ENCODE data around the gene ABHD3.
A peak's percentile ranks its signal among the peaks of the same experiment; 100 is the strongest.
"Not testable (repeated sequence)": the region's sequence is repeated elsewhere in the genome, so short reads cannot be mapped to it uniquely, and the experiment has no call there.

The ABHD3 gene

DNA sequence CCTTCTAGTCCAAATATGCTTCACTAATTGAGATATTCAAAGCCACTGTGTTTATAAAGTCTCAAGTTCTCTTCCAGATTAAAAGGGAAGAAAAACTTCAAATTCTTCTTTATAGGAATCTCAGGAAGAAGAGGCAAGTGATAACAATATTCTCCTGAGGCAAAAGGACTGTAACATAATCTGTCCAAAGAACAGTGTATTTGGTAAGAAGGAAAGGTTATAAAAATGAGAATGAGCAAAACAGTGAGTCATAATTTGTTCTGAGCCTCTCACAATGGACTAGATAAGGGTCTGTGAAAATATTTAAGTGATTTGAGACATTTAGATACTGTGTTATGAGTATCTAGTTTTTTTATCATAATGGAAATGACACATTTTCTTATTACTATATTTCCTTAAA is 48.2 kb downstream of the ABHD3 start:
- Histone ChIP-seq H2BK15ac (replicated peaks; ENCODE audit: low read depth) (no peak overlapping the region), H3K4me2 (ENCODE audit: low read length) (no peak overlapping the region), H2BK5ac (ENCODE audit: low read length) (no peak overlapping the region), H3K4me3 (ENCODE audit: low read length) (no peak overlapping the region), H3K27ac (ENCODE audit: low read depth, low read length) (no peak overlapping the region), H2AK5ac (ENCODE audit: low read length) (no peak overlapping the region), H2BK120ac (ENCODE audit: low read depth, low read length) (no peak overlapping the region), H3K4ac (ENCODE audit: low read depth, low read length) (no peak overlapping the region), H3K4me1 (ENCODE audit: control insufficient read depth, low read depth, low read length) (no peaks in the 10 kb centered on the region), H3K9ac (ENCODE audit: low read length) (no peak overlapping the region), H3K23ac (ENCODE audit: low read length) (no peak overlapping the region), H3K36me3 (ENCODE audit: control insufficient read depth, insufficient read depth, low read length) (no peaks in the 10 kb centered on the region), H3K79me2 (ENCODE audit: control insufficient read depth, insufficient read depth, low read length) (no peaks in the 10 kb centered on the region), H4K8ac (ENCODE audit: low read depth, low read length) (no peak overlapping the region), H4K5ac (ENCODE audit: low read length) (no peak overlapping the region), H3K27me3 (ENCODE audit: insufficient read depth, low read length, poor library complexity) (no peaks in the 10 kb centered on the region), H3K79me1 (ENCODE audit: low read length) (no peaks in the 10 kb centered on the region), H3K56ac (ENCODE audit: low read length) (no peak overlapping the region), H3K18ac (ENCODE audit: low read length) (no peak overlapping the region)
- DNase-seq = no peak

DNA sequence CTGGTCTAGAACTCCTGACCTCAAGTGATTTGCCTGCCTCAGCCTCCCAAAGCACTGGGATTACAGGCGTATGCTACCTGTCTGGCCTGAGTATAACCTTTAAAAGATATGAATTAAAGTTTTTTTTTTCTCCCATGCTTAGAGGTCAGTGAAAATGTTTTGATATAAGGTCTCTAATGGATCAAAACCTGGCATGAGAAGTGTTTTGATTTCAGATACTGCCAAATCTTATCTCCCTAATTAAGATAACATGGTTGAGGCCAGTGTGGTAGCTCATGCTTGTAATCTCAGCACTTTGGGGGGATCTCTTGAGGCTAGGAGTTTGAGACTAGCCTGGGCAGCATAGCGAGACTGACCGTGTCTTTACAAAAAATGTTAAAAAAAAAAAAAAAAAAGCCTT is 51.2 kb downstream of the ABHD3 start:
- H3K56ac ChIP-seq (ENCODE audit: low read length) = no peak overlapping the region
- H3K4me2 ChIP-seq (ENCODE audit: low read length) = no peak overlapping the region
- no peak overlapping the region for H3K4me3 ChIP-seq (ENCODE audit: low read length)
- no peaks in the 10 kb centered on the region for H3K4me1 ChIP-seq (ENCODE audit: control insufficient read depth, low read depth, low read length)
- H3K79me1 ChIP-seq (ENCODE audit: low read length) = no peaks in the 10 kb centered on the region
- no peak overlapping the region for H3K23ac ChIP-seq (ENCODE audit: low read length)
- no peak overlapping the region for H3K9ac ChIP-seq (ENCODE audit: low read length)
- no peak overlapping the region for H2BK5ac ChIP-seq (ENCODE audit: low read length)
- H4K8ac ChIP-seq (ENCODE audit: low read depth, low read length) = no peak overlapping the region
- H3K36me3 ChIP-seq (ENCODE audit: control insufficient read depth, insufficient read depth, low read length) = no peaks in the 10 kb centered on the region
- H3K27me3 ChIP-seq (ENCODE audit: insufficient read depth, low read length, poor library complexity) = no peaks in the 10 kb centered on the region
- H3K27ac ChIP-seq (ENCODE audit: low read depth, low read length) = no peak overlapping the region
- no peak overlapping the region for H2BK120ac ChIP-seq (ENCODE audit: low read depth, low read length)
- no peak overlapping the region for H2BK15ac ChIP-seq (replicated peaks; ENCODE audit: low read depth)
- no peaks in the 10 kb centered on the region for H3K79me2 ChIP-seq (ENCODE audit: control insufficient read depth, insufficient read depth, low read length)
- H3K18ac ChIP-seq (ENCODE audit: low read length) = no peak overlapping the region
- H3K4ac ChIP-seq (ENCODE audit: low read depth, low read length) = no peak overlapping the region
- no peak overlapping the region for H4K5ac ChIP-seq (ENCODE audit: low read length)
- DNase-seq = peak; percentile 15
- WGBS (ENCODE audit: extremely low coverage, insufficient coverage, low lambda C conversion rate) = no CpG with 5 or more reads among the region's 3 CpGs
- H2AK5ac ChIP-seq (ENCODE audit: low read length) = no peak overlapping the region

DNA sequence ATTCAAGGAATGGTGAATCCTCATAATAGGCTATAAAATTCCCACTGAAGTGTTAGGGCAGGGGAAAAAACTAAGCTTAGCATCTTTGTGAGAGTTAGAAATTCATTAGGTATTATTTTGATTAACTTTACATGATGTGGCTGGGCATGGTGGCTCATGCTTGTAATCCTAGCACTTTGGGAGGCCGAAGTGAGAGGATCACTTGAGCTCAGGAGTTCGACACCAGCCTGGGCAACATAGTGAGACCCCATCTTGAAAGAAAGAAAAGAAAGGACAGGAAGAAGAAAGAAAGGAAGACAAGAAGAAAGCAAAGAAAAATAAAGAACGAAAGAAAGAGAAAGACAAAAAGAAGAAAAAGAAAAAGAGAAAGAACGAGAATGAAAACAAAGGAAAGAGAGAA is 52.5 kb downstream of the ABHD3 start:
- H4K8ac ChIP-seq (ENCODE audit: low read depth, low read length) = no peak overlapping the region
- no peak overlapping the region for H2BK5ac ChIP-seq (ENCODE audit: low read length)
- H3K79me2 ChIP-seq (ENCODE audit: control insufficient read depth, insufficient read depth, low read length) = no peaks in the 10 kb centered on the region
- no peak overlapping the region for H3K18ac ChIP-seq (ENCODE audit: low read length)
- H3K4me1 ChIP-seq (ENCODE audit: control insufficient read depth, low read depth, low read length) = no peaks in the 10 kb centered on the region
- no peak overlapping the region for H3K56ac ChIP-seq (ENCODE audit: low read length)
- H3K23ac ChIP-seq (ENCODE audit: low read length) = no peak overlapping the region
- no peak overlapping the region for H2AK5ac ChIP-seq (ENCODE audit: low read length)
- no peak overlapping the region for H3K4me3 ChIP-seq (ENCODE audit: low read length)
- H3K9ac ChIP-seq (ENCODE audit: low read length) = no peak overlapping the region
- H2BK15ac ChIP-seq (replicated peaks; ENCODE audit: low read depth) = no peak overlapping the region
- H4K5ac ChIP-seq (ENCODE audit: low read length) = no peak overlapping the region
- DNase-seq = no peak
- whole genome bisulfite sequencing (ENCODE audit: extremely low coverage, insufficient coverage, low lambda C conversion rate) = no CpG with 5 or more reads among the region's 4 CpGs
- no peak overlapping the region for H3K27ac ChIP-seq (ENCODE audit: low read depth, low read length)
- H2BK120ac ChIP-seq (ENCODE audit: low read depth, low read length) = no peak overlapping the region
- H3K4ac ChIP-seq (ENCODE audit: low read depth, low read length) = no peak overlapping the region
- no peaks in the 10 kb centered on the region for H3K36me3 ChIP-seq (ENCODE audit: control insufficient read depth, insufficient read depth, low read length)
- H3K79me1 ChIP-seq (ENCODE audit: low read length) = no peaks in the 10 kb centered on the region
- no peak overlapping the region for H3K4me2 ChIP-seq (ENCODE audit: low read length)
- H3K27me3 ChIP-seq (ENCODE audit: insufficient read depth, low read length, poor library complexity) = no peaks in the 10 kb centered on the region

DNA sequence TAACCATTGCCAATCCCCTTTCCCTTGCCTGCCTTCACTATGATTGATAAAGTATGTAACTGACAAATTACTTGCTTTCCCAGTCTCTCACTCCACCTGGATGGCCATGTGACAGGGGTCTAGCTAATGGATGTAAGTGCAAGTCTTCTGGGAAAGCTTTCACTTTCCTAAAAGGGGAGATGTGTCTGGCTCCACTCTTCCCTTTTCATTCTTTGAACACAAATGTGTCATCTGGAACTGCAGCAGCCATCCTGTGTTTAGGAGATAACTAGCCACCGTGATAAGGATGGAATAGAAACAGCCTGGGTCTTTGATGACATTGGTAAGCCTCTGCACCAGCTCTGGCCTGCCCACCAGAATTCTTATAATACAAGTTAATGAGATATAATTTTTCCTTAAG is 54.3 kb downstream of the ABHD3 start:
- WGBS (ENCODE audit: extremely low coverage, insufficient coverage, low lambda C conversion rate) = no CpG with 5 or more reads among the region's 1 CpG
- no peak overlapping the region for H3K23ac ChIP-seq (ENCODE audit: low read length)
- no peaks in the 10 kb centered on the region for H3K79me2 ChIP-seq (ENCODE audit: control insufficient read depth, insufficient read depth, low read length)
- no peak overlapping the region for H2BK15ac ChIP-seq (replicated peaks; ENCODE audit: low read depth)
- no peak overlapping the region for H3K56ac ChIP-seq (ENCODE audit: low read length)
- H3K27me3 ChIP-seq (ENCODE audit: insufficient read depth, low read length, poor library complexity) = no peaks in the 10 kb centered on the region
- no peak overlapping the region for H2BK5ac ChIP-seq (ENCODE audit: low read length)
- no peaks in the 10 kb centered on the region for H3K4me1 ChIP-seq (ENCODE audit: control insufficient read depth, low read depth, low read length)
- no peak overlapping the region for H3K27ac ChIP-seq (ENCODE audit: low read depth, low read length)
- no peak overlapping the region for H3K4ac ChIP-seq (ENCODE audit: low read depth, low read length)
- no peak overlapping the region for H2AK5ac ChIP-seq (ENCODE audit: low read length)
- H3K36me3 ChIP-seq (ENCODE audit: control insufficient read depth, insufficient read depth, low read length) = no peaks in the 10 kb centered on the region
- no peak overlapping the region for H3K9ac ChIP-seq (ENCODE audit: low read length)
- H3K18ac ChIP-seq (ENCODE audit: low read length) = no peak overlapping the region
- H3K4me2 ChIP-seq (ENCODE audit: low read length) = no peak overlapping the region
- H3K4me3 ChIP-seq (ENCODE audit: low read length) = no peak overlapping the region
- no peak overlapping the region for H4K5ac ChIP-seq (ENCODE audit: low read length)
- no peak overlapping the region for H2BK120ac ChIP-seq (ENCODE audit: low read depth, low read length)
- no peaks in the 10 kb centered on the region for H3K79me1 ChIP-seq (ENCODE audit: low read length)
- DNase-seq = no peak
- H4K8ac ChIP-seq (ENCODE audit: low read depth, low read length) = no peak overlapping the region

DNA sequence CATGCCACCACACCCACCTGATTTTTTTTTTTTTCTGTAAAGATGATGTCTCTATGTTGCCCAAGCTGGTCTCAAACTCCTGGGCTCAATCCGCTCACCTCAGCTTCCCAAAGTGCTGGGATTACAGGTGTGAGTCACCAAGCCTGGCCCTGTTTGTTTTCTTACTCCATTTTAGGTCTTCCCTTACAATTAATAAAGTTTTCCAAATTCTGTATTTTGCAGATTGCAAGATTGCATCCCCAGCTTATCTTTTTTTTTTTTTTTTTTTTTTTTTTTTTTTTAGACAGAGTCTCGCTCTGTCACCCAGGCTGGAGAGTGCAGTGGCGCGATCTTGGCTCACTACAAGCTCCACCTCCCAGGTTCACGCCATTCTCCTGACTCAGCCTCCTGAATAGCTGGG is 64.2 kb downstream of the ABHD3 start:
- WGBS (ENCODE audit: extremely low coverage, insufficient coverage, low lambda C conversion rate) = no CpG with 5 or more reads among the region's 5 CpGs
- not testable (repeated sequence) for H3K9ac ChIP-seq (ENCODE audit: low read length); H3K79me1 ChIP-seq (ENCODE audit: low read length); H2BK15ac ChIP-seq (replicated peaks; ENCODE audit: low read depth); H4K5ac ChIP-seq (ENCODE audit: low read length); H3K4me3 ChIP-seq (ENCODE audit: low read length); H3K27ac ChIP-seq (ENCODE audit: low read depth, low read length); H3K23ac ChIP-seq (ENCODE audit: low read length); H3K79me2 ChIP-seq (ENCODE audit: control insufficient read depth, insufficient read depth, low read length); H3K56ac ChIP-seq (ENCODE audit: low read length); H3K18ac ChIP-seq (ENCODE audit: low read length); H3K36me3 ChIP-seq (ENCODE audit: control insufficient read depth, insufficient read depth, low read length); H3K4me2 ChIP-seq (ENCODE audit: low read length); H3K4me1 ChIP-seq (ENCODE audit: control insufficient read depth, low read depth, low read length); H2BK5ac ChIP-seq (ENCODE audit: low read length); H2BK120ac ChIP-seq (ENCODE audit: low read depth, low read length); H4K8ac ChIP-seq (ENCODE audit: low read depth, low read length); H3K4ac ChIP-seq (ENCODE audit: low read depth, low read length); DNase-seq; H2AK5ac ChIP-seq (ENCODE audit: low read length); H3K27me3 ChIP-seq (ENCODE audit: insufficient read depth, low read length, poor library complexity)

DNA sequence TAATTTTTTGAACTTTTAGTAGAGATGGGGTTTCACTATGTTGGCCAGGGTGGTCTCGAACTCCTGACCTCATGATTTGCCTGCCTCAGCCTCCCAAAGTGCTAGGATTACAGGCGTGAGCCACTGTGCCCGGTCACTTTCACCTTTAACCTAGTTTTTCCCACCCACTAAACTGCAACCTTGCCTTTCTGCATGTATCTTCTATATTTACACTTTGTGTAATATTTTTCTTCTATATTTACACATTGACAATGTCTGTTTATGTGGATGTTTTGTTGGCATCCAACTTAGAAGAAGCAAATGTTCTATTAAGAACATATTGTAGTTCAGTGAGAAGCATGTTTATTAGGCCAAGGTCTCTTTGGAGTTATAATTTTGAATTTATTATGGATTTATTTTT is 65.8 kb downstream of the ABHD3 start:
- Histone ChIP-seq H3K4ac (ENCODE audit: low read depth, low read length) (no peak overlapping the region), H3K4me1 (ENCODE audit: control insufficient read depth, low read depth, low read length) (no peaks in the 10 kb centered on the region), H4K8ac (ENCODE audit: low read depth, low read length) (no peak overlapping the region), H2AK5ac (ENCODE audit: low read length) (no peak overlapping the region), H2BK15ac (replicated peaks; ENCODE audit: low read depth) (no peak overlapping the region), H3K79me2 (ENCODE audit: control insufficient read depth, insufficient read depth, low read length) (no peaks in the 10 kb centered on the region), H3K36me3 (ENCODE audit: control insufficient read depth, insufficient read depth, low read length) (peaks cover 2% of the 10 kb centered on the region), H4K5ac (ENCODE audit: low read length) (no peak overlapping the region), H2BK5ac (ENCODE audit: low read length) (no peak overlapping the region), H3K23ac (ENCODE audit: low read length) (no peak overlapping the region), H3K27me3 (ENCODE audit: insufficient read depth, low read length, poor library complexity) (no peaks in the 10 kb centered on the region), H3K18ac (ENCODE audit: low read length) (no peak overlapping the region), H3K56ac (ENCODE audit: low read length) (no peak overlapping the region), H3K4me2 (ENCODE audit: low read length) (no peak overlapping the region), H3K9ac (ENCODE audit: low read length) (no peak overlapping the region), H2BK120ac (ENCODE audit: low read depth, low read length) (no peak overlapping the region), H3K79me1 (ENCODE audit: low read length) (no peaks in the 10 kb centered on the region), H3K27ac (ENCODE audit: low read depth, low read length) (no peak overlapping the region), H3K4me3 (ENCODE audit: low read length) (no peak overlapping the region)
- DNase-seq = no peak
- no CpG with 5 or more reads among the region's 3 CpGs for WGBS (ENCODE audit: extremely low coverage, insufficient coverage, low lambda C conversion rate)

Measured in mesendoderm (in vitro differentiated cells).